Measurements from ENCODE around the gene ERI3.

ERI3 gene

GRCh38 chr1:44265656-44266358 lies 89.2 kb downstream of the ERI3 start:
- no peak for DNase-seq
- no peak for ATAC-seq (ENCODE audit: insufficient read depth, low read depth)
- Histone ChIP-seq H3K27ac (ENCODE audit: low read length) (no peak overlapping the region), H3K9ac (ENCODE audit: low read depth, low read length) (no peak overlapping the region), H3K79me2 (ENCODE audit: insufficient read depth, low read length) (no peaks in the 10 kb centered on the region), H3K27me3 (ENCODE audit: insufficient read depth, low read length, poor library complexity) (no peaks in the 10 kb centered on the region), H3K9me3 (ENCODE audit: insufficient read depth, low read length, severe bottlenecking) (no peaks in the 10 kb centered on the region), H3K4me3 (ENCODE audit: low read depth in 1 of 2, low read length in 2 of 2) (no peak overlapping the region), H3K36me3 (ENCODE audit: insufficient read depth, low read length) (no peaks in the 10 kb centered on the region), H4K20me1 (ENCODE audit: insufficient read depth, low read length) (peaks cover 30% of the 10 kb centered on the region), H3K4me2 (ENCODE audit: insufficient read depth, low read length) (no peak overlapping the region), H3K4me1 (ENCODE audit: insufficient read depth, low read length) (no peaks in the 10 kb centered on the region), H2AFZ (ENCODE audit: low read depth, low read length) (no peak overlapping the region)
- TF ChIP-seq EZH2 (IDR thresholded peaks at IDR 0.05; ENCODE audit: borderline replicate concordance, low read depth, low read length, severe bottlenecking), result no peak
- TF ChIP-seq CTCF (IDR thresholded peaks at IDR 0.05; ENCODE audit: borderline replicate concordance, extremely low read depth, low read length, poor library complexity, severe bottlenecking), result no peak

- no peak for ATAC-seq (ENCODE audit: insufficient read depth, low read depth)
- TF ChIP-seq EZH2 (IDR thresholded peaks at IDR 0.05; ENCODE audit: borderline replicate concordance, low read depth, low read length, severe bottlenecking) (no peak), CTCF (IDR thresholded peaks at IDR 0.05; ENCODE audit: borderline replicate concordance, extremely low read depth, low read length, poor library complexity, severe bottlenecking) (no peak)
- H3K4me2 ChIP-seq (ENCODE audit: insufficient read depth, low read length), result no peak overlapping the region
Measured at GRCh38 chr1:44264451-44264771, 90.6 kb downstream of the ERI3 start.

GRCh38 chr1:44263568-44264450 lies 91.2 kb downstream of the ERI3 start:
- H3K27me3 ChIP-seq (ENCODE audit: insufficient read depth, low read length, poor library complexity), result no peaks in the 10 kb centered on the region
- ATAC-seq (ENCODE audit: insufficient read depth, low read depth), result no peak
- H4K20me1 ChIP-seq (ENCODE audit: insufficient read depth, low read length), result peaks cover 35% of the 10 kb centered on the region
- H3K79me2 ChIP-seq (ENCODE audit: insufficient read depth, low read length), result no peaks in the 10 kb centered on the region
- no peaks in the 10 kb centered on the region for H3K9me3 ChIP-seq (ENCODE audit: insufficient read depth, low read length, severe bottlenecking)
- H3K4me2 ChIP-seq (ENCODE audit: insufficient read depth, low read length), result no peak overlapping the region
- H2AFZ ChIP-seq (ENCODE audit: low read depth, low read length), result no peak overlapping the region
- no peak for TF ChIP-seq CTCF (IDR thresholded peaks at IDR 0.05; ENCODE audit: borderline replicate concordance, extremely low read depth, low read length, poor library complexity, severe bottlenecking)
- no peak for TF ChIP-seq EZH2 (IDR thresholded peaks at IDR 0.05; ENCODE audit: borderline replicate concordance, low read depth, low read length, severe bottlenecking)
- H3K4me1 ChIP-seq (ENCODE audit: insufficient read depth, low read length), result no peaks in the 10 kb centered on the region
- no peak overlapping the region for H3K27ac ChIP-seq (ENCODE audit: low read length)
- H3K36me3 ChIP-seq (ENCODE audit: insufficient read depth, low read length), result no peaks in the 10 kb centered on the region
- H3K9ac ChIP-seq (ENCODE audit: low read depth, low read length), result no peak overlapping the region
- no peak for DNase-seq
- no peak overlapping the region for H3K4me3 ChIP-seq (ENCODE audit: low read depth in 1 of 2, low read length in 2 of 2)

More at GRCh38 chr1:44264451-44264771, 90.6 kb downstream of the ERI3 start:
- Histone ChIP-seq H3K4me3 (ENCODE audit: low read depth in 1 of 2, low read length in 2 of 2) (no peak overlapping the region), H3K9me3 (ENCODE audit: insufficient read depth, low read length, severe bottlenecking) (no peaks in the 10 kb centered on the region), H3K9ac (ENCODE audit: low read depth, low read length) (no peak overlapping the region), H3K36me3 (ENCODE audit: insufficient read depth, low read length) (no peaks in the 10 kb centered on the region), H3K27ac (ENCODE audit: low read length) (no peak overlapping the region), H3K79me2 (ENCODE audit: insufficient read depth, low read length) (no peaks in the 10 kb centered on the region), H4K20me1 (ENCODE audit: insufficient read depth, low read length) (peaks cover 33% of the 10 kb centered on the region), H2AFZ (ENCODE audit: low read depth, low read length) (no peak overlapping the region), H3K4me1 (ENCODE audit: insufficient read depth, low read length) (no peaks in the 10 kb centered on the region), H3K27me3 (ENCODE audit: insufficient read depth, low read length, poor library complexity) (no peaks in the 10 kb centered on the region)
- no peak for DNase-seq

Measured in DND-41 (cell line).